GM18909 (cell line): ENCODE data around the gene PPP1R12B.
"Not testable (repeated sequence)": the region's sequence is repeated elsewhere in the genome, so short reads cannot be mapped to it uniquely, and the experiment has no call there.

Experiments used
- ATAC-seq: cut with Tn5 transposase; IDR thresholded peaks from one replicate; pipeline ENCODE4 v1.9.1; 2021; ENCODE audit warnings: mild to moderate bottlenecking; ENCODE audit not compliant: unreplicated experiment, poor library complexity

Gene PPP1R12B

DNA sequence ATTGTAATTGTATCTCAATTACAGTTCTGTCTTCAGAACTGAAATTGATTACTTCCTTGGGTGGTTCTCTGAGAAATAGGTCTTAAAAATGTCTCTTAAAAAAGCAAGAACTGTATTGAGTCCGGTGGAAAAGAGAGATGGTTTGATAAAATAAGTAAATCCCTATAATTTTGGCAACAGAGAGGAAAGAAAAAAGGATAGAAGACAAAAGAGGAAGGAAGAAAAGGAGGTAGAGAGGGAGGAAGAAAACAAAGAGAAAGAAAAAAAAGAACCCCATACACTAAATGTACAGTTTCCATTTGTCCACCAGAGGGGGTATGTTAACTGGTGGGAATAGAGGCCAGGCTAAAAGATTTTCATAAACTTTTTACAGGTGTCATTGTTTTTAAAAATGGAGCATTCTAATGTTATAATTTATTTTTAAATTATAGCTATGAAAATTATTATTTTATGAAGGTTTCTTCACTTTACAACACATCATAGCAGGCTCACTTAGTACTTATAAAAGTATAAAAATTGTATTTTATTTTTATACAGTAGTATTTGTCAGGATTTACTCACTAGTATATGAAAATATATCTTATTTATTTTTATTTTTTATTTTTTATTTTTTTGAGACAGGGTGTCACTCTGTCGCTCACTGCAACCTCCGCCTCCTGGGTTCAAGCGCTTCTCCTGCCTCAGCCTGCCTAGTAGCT lies 4.7 kb upstream of the PPP1R12B start:
- no peak for ATAC-seq

DNA sequence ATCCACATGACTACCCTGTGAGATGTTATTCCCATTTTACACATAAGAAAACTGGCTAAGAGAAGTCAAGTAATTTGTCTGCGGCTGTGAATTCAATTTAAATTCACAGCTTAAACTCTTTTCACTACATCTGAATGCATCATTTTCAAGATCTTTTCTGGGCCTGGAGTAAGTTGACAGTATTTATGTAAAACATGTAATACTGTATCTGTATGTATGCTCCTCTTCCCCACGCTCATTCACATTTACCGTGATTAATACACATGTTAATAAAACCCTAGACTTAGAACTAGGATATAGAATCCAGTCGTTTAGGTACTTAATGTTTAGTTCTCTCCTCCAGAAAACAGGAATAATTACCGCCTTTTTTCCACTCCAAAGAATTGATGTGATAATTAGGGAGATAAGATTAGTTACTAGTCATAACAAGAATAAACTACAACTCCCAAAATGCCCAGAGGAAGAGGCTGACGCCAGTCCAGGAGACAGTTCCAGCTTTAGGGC lies 442 bp upstream of the PPP1R12B start:
- no peak for ATAC-seq

DNA sequence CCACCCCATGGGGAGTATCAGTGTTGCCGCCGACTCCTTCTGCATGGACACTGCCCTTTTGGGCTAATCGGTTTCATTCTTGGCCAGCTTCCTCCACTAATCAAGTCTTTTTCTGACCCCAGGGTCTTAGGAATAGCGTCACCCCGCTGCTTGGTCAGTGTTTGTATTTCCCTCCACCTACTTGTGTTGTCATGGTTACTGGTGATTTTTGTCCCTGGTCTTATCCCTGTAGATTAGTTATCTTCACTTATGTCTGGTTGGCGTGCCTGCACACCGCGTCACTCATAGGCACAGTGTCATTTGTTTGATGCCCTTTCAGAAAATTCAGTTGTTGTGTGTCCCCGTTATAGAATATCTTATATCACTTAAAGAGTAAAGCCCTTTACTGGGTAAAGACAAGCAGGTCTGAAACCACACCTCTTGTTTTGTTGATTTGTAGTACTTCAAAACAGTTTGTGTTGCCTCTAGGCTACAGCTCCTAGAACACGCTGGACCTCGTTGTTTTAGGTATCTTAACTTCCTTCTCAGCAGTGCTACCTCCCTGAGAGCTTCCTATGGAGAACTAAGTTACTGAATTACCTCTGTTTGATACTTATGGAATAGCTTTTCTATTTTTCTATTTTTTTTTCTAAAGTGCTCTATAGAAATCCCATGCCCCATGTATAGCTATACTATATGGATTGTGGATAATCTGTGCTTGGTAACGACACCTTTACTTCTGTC lies 868 bp downstream of the PPP1R12B start:
- ATAC-seq = no peak

DNA sequence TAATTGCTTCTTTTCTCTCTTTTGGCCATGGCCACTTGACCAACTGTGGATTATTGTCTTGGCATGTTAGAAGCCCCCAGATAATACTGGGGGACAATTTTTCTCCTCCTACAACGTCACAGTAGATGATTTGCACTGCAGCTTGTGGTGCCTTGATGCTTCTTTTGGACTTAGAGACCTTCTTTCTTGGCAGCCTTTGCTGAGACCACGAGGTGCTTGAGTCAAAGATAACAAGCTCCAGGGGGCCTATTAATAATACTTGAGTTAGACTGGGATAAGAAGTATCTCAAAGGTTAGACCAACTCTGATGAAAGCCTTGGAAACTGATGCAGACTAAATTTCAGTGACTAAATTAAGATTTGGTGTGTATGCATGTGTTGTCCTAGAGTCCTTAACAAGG lies 3.2 kb downstream of the PPP1R12B start:
- no peak for ATAC-seq

DNA sequence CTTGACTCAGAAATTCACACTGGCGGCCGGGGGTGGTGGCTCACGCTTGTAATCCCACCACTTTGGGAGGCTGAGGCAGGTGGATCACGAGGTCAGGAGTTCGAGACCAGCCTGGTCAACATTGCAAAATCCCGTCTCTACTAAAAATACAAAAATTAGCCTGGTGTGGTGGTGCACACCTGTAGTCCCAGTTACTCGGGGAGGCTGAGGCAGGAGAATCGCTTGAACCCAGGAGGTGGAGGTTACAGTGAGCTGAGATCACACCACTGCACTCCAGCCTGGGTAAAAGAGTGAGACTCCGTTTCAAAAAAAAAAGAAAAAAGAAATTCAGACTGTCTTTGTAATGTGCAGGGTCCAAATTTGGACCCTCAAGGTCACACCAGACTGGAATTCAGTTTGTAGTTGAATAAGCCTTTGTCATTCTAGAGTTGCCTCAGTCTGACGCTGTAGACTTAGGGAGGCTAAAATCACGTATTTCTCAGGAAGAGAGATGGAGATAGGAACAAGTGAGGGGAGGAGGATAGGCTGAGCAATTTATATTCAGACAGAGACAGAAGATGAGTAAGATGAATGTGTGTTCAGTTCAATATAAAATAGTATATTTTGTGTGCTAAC lies 4.2 kb downstream of the PPP1R12B start:
- ATAC-seq = not testable (repeated sequence)

DNA sequence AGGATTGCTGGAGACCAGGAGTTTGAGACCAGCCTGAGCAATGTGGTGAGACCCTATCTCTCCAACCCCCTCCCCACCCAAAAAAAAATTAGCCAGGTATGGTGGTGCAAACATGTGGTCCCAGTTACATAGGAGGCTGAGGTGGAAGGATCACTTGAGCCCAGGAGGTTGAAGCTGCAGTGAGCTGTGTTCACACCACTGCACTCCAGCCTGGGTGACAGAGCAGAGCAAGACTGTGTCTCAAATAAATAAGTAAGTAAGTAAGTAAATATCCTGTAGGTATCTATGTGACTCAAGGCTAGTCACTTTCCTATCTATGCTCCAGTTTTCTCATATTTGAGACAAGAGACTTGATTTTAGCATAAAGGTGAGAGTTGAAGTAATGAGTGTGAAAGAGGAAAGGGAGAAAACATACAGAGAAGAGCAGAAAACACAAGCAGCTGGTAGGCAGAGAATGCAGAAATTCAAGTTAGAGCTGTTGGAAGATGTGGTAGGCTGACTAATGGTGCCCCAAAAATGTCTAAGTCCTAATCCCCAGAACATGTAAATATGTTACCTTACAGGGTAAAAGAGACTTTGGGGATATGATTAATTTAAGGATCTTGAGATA lies 7.5 kb downstream of the PPP1R12B start:
- ATAC-seq = no peak

DNA sequence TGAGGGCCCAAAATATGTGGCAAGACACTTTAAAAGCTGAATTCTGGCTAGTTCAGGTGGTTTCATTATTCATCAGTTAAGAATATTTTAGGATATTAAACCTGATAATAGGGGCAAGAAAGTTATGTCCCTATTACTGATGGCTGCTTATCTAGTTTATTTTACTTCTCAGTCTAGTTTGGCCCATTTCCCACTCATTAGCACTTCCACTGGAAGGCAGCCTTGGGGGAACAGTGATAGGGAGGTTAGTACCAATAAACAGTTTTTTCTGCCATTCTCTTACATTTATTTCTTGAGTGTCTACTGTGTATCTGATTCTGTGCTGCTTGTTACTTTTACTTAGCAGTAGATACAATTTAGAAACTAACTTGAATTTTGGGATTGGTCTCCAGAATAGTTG lies 9.0 kb downstream of the PPP1R12B start:
- no peak for ATAC-seq

DNA sequence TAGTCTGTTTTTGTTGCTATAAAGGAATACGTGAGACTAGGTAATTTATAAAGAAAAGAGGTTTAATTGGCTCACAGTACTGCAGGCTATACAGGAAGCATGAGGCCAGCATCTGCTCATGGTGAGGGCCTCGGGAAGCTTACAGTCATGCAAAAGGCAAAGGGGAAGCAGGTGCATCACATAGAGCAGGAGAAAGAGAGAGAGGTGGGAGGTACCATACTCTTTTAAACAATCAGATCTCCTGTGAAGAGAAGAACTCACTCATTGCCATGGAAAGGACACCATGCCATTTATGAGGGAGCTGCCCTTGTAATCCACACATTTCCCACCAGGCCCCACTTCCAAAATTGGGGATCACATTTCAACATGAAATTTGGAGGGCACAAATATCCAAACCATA lies 12.7 kb downstream of the PPP1R12B start:
- no peak for ATAC-seq

DNA sequence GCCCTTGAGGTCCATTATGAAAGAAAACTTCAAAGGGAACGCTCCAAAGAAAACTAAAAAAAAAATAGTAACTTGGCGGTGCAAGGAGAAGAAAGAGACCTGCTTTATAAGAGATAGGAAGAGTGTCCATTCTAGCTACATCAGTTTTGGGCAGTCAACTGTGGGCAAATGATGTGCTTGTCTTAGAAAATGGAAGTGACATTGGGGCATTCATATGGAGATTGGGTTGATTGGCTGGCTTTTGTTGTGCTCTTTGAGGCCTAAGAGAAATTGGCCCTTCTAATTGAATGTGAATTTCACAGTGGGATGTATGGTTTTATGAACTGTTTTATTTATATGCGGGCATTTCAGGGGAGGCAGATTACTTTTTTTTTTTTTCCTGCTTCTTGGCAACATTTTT lies 13.2 kb downstream of the PPP1R12B start:
- ATAC-seq = no peak

DNA sequence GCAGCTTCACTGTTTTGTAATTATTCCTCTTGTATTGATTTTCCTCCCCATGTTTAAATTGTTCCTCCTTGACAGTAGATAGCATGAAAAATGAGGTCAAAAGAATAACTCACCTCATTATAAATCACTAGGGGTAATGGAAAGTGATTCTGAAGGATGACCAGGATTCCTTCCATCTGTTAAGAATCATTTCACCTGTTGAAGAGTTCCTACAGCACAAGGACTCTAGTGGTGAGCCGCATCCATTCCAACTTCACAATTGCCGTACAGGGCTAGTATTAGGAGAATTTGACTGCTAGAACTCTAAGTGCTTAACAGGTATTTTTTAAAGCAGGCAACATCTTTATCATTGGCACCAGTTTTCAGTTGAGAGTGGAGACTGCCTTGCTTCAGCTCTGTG lies 13.7 kb downstream of the PPP1R12B start:
- ATAC-seq = no peak

DNA sequence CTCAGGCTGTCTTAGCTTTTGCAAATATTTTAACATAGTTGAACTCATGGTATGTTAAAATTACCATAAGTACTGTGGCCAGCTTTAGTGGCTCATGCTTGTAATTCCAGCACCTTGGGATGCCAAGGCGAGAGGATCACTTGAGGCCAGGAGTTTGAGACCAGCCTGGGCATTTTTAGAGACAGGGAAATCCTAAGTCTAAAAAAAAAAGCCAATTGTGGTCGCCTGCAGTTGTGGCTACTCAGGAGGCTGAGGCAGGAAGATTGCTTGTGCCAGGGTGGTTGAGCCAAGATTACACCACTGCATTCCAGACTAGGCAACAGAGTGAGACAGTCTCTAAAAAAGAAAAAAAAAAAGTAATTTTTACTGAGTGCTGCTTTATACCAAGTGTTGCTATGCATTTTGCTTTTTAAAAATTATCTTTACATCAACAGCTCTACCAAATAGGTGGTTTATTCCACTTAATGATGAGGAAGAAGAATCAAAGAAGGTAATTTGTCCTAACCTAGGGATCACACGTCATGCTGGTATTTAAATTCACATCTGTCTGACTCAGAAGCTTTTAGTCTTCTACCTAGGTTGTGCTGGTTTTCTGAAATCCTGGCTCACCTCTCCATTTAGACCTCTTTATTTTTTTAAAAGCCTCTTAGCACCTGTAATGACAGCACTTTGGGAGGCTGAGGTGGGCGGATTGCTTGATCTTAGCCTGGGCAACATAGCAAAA lies 16.8 kb downstream of the PPP1R12B start:
- ATAC-seq = no peak

DNA sequence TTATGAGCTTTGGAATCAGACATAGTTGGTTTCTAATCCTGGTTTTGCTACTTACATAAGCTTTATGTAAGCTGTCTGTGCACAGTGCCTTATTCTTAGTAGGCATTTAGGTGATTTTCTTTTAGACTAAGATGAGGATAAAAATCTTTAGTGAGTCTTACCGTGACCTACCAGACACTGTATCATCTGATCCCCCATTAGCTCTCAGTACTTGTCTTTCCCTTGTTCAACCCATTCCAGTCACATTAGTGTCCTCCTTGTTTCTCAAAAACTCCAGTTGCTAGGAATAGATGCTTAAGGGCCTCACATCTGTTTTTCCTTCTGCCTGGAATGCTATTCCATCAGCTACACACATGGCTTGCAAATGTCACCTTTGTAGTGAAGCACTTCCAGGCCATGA lies 18.8 kb downstream of the PPP1R12B start:
- no peak for ATAC-seq

DNA sequence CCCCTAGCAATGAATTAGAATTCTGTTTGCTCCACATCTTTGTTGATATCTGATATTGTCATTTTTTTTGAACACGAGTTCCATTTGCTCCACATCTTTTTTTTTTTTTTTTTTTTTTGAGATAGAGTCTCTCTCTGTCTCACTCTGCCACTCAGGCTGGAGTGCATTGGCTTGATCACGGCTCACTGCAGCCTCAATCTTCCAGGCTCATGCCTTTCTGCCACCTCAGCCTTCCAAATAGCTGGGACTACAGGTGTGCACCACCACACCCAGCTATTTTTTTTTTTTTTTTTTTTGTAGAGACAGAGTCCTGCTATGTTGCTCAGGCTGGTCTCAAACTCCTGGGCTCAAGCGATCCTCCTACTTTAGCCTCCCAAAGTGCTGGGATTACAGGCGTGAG lies 22.4 kb downstream of the PPP1R12B start:
- not testable (repeated sequence) for ATAC-seq

DNA sequence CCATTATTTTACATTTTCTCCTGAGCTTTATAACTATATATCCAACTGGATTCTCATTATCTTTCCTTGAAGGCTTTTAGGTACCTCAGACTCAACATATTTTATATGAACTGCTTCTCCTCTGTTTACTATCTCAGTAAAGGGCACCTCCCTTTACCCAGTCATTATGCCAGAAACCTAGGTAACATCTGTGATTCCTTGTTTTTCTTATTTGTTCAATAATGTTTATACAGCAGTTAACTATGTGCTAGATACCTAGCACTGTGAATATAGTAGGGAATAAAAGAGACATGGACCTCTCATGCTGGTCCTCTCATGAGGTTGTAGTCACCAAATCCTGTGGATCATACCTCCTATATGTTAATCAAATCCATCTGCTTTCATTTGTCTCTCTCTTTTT lies 25.6 kb downstream of the PPP1R12B start:
- ATAC-seq = no peak

DNA sequence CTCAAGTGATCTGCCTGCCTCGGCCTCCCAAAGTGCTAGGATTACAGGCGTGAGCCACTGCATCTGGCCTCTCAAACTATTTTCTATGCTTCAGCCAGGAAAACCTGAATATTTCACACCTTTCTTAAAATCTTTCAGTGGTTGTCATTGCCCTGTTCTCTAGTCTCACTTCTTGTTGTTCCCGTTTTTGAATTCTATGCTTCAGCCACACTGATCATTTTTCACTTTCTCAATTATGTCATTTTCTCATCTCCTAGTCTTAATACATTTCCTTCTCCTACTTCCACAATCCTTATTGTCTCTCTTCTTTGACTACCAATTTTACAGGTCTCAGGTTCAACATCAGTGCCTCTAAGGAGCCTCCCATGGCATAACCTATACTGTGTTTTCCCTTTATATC lies 26.7 kb downstream of the PPP1R12B start:
- ATAC-seq = not testable (repeated sequence)

DNA sequence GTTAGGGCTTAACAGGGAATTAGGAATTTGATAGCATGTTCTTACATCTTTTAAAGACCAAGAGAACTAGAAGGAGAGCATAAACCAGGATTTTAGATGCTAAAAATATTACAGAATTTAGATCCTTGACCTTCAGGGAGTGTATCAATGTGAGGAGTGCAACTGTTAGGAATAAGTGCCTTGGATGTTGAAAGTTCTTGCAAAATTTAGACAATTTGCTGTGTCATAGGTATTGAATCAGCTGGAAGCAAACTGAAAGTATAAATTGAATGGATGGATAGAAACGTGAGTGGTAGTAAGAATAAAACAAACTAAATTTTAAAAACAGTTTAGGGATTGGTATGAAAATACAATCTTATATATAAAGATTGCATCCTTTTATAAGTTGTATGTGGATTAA lies 27.7 kb downstream of the PPP1R12B start:
- ATAC-seq = no peak

DNA sequence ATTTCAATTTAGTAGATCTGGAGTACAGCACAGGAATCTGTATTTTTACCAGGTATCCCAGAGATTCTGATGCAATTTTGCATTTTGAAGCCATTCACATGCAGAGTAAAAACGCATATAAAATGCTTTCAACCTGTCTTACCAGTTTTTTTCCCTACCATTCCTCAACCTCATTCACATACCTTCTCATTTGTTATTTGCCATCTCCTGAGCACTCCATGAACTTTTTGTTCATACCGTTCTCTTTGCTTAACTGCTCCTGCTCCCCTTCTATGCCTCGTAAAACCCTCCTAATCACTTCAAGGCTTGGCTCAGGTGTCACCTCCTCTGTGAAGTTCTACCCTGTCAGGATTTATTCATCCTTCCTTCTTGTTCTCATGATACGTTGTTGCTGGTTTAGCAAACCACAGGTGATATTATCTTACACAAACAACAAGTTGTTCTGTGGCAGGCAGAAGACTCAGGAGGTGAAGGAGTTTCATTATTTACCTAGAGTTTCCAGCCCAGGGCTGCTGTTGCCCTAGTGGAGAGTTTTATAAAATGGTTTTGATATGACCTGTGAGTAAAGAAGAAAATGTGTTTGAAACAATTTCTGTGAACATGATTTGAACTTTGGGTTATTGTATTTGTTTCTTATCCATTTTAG lies 31.5 kb downstream of the PPP1R12B start:
- ATAC-seq = not testable (repeated sequence)

DNA sequence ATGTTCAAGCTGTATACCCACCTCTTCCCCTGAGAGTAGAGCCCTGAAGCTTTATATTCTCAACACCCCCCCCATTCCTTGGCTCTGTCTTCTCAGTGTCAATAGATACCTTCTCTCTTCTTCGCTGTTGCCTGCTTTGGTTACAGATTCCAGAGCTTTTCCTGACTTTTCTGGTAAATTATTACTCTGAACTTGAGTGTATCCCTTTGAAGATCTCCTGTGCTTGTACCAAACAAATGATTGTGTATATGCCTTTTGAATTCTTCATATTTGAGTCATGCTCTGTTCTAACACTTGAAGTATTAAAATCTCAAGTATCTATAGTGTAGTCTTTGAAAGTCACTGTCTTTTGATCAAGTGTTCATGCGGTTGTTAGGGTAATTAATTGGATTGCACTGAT lies 32.0 kb downstream of the PPP1R12B start:
- ATAC-seq = not testable (repeated sequence)

DNA sequence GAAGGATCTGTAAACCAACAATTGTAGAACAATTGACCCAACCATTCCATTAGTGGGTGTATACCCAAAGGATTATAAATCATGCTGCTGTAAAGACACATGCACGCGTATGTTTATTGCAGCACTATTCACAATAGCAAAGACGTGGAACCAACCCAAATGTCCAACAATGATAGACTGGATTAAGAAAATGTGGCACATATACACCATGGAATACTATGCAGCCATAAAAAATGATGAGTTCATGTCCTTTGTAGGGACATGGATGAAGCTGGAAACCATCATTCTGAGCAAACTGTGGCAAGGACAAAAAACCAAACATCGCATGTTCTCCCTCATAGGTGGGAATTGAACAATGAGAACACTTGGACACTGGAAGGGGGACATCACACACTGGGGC lies 33.4 kb downstream of the PPP1R12B start:
- not testable (repeated sequence) for ATAC-seq

DNA sequence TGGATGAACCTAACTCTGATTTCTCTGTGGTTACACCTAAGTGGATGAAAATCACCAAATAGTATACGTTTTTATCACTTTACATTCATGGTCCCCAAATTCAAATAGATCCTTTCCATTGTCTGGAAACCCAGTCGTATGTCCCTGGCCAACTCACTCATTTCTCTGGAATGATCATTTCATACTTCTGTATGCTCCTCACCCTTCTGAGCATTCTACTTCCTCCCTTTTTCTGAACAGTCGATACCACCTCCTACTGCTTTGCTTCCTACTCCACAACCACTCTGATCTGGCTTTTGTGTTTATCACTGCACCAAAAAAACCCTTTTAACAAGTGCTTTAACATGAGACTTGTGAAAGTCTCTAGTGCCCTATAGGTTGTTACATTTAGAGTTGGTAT lies 47.3 kb downstream of the PPP1R12B start:
- not testable (repeated sequence) for ATAC-seq
